Liver (tissue), 9 donors: ENCODE data around the gene CDH23. TPM values are rescaled to one million over a fixed set of nuclear protein-coding genes. Genes with fewer than 3 reads are reported as not detected.

Experiments used
- DNase-seq: peaks from one replicate; pipeline ENCODE4 v3.0.0-alpha.2; 2017; ENCODE audit warnings: low spot score
- H3K27ac ChIP-seq, 2 donors: one replicate each; pipeline ENCODE4 v1.7.0; 2013; ENCODE audit warnings: inconsistent platforms in 2 of 2, low read length in 2 of 2, control low read depth in 1 of 2, low read depth in 1 of 2, mild to moderate bottlenecking in 1 of 2
- H3K27me3 ChIP-seq, 4 donors: one replicate each; pipeline versions ENCODE4 v1.6.1 to v1.7.0; 2013; ENCODE audit warnings: low read length in 3 of 4, inconsistent platforms in 1 of 4, mild to moderate bottlenecking in 1 of 4, moderate library complexity in 1 of 4; ENCODE audit not compliant: control insufficient read depth in 4 of 4, insufficient read depth in 4 of 4
- H3K36me3 ChIP-seq, 4 donors: one replicate each; pipeline versions ENCODE4 v1.6.1 to v1.7.0; 2013; ENCODE audit warnings: low read length in 3 of 4, mild to moderate bottlenecking in 3 of 4, low read depth in 1 of 4, moderate library complexity in 1 of 4; ENCODE audit not compliant: control insufficient read depth in 4 of 4, insufficient read depth in 3 of 4
- H3K4me1 ChIP-seq, 4 donors: one replicate each; pipeline versions ENCODE4 v1.6.1 to v1.7.0; 2013; ENCODE audit warnings: low read length in 3 of 4, mild to moderate bottlenecking in 3 of 4, moderate library complexity in 1 of 4; ENCODE audit not compliant: control insufficient read depth in 4 of 4, insufficient read depth in 4 of 4
- H3K4me3 ChIP-seq, 3 donors: one replicate each; pipeline versions ENCODE4 v1.6.1 to v1.7.0; 2013; ENCODE audit warnings: low read length in 3 of 3, control low read depth in 1 of 3, low read depth in 1 of 3, mild to moderate bottlenecking in 1 of 3
- H3K9ac ChIP-seq, 2 donors: one replicate each; pipeline ENCODE4 v1.7.0; 2013; ENCODE audit warnings: low read length in 2 of 2, mild to moderate bottlenecking in 2 of 2, moderate library complexity in 2 of 2, control low read depth in 1 of 2, low read depth in 1 of 2
- H3K9me3 ChIP-seq, 4 donors: one replicate each; pipeline versions ENCODE4 v1.6.1 to v1.7.0; 2013; ENCODE audit warnings: low read length in 3 of 4; ENCODE audit not compliant: control insufficient read depth in 4 of 4
- EGR1 ChIP-seq, 2 donors: IDR thresholded peaks; 2 replicates each; pipeline ENCODE4 v1.6.1; 2016 to 2018; ENCODE audit warnings: antibody characterized with exemption in 2 of 2, low read depth in 2 of 2
- FOXA1 ChIP-seq: IDR thresholded peaks from 2 replicates; pipeline ENCODE4 v1.6.1; 2016; ENCODE audit warnings: antibody characterized with exemption
- FOXA2 ChIP-seq: IDR thresholded peaks from 2 replicates; pipeline ENCODE4 v1.6.1; 2016; ENCODE audit warnings: antibody characterized with exemption
- GABPA ChIP-seq, 2 donors: IDR thresholded peaks in 1 of 2; conservative IDR thresholded peaks in 1 of 2; 2 replicates each; pipeline ENCODE4 v1.6.1; 2016; ENCODE audit warnings: antibody characterized with exemption in 2 of 2, mild to moderate bottlenecking in 1 of 2, moderate library complexity in 1 of 2
- HNF4A ChIP-seq, 2 donors: conservative IDR thresholded peaks; 2 replicates each; pipeline ENCODE4 v1.6.1; 2016; ENCODE audit warnings: antibody characterized with exemption in 2 of 2, mild to moderate bottlenecking in 2 of 2
- HNF4G ChIP-seq: IDR thresholded peaks from 2 replicates; pipeline ENCODE4 v1.6.1; 2016; ENCODE audit warnings: antibody characterized with exemption
- JUND ChIP-seq, 2 donors: IDR thresholded peaks; 2 replicates each; pipeline ENCODE4 v1.6.1; 2016; ENCODE audit warnings: antibody characterized with exemption in 2 of 2
- NR2F2 ChIP-seq: IDR thresholded peaks from 2 replicates; pipeline ENCODE4 v1.6.1; 2016; ENCODE audit warnings: antibody characterized with exemption
- RAD21 ChIP-seq, 2 donors: IDR thresholded peaks; 2 replicates each; pipeline ENCODE4 v1.6.1; 2016; ENCODE audit warnings: antibody characterized with exemption in 2 of 2, mild to moderate bottlenecking in 2 of 2
- RXRA ChIP-seq, 2 donors: IDR thresholded peaks; 2 replicates each; pipeline ENCODE4 v1.6.1; 2017 to 2018; ENCODE audit warnings: antibody characterized with exemption in 2 of 2, mild to moderate bottlenecking in 1 of 2
- SP1 ChIP-seq: IDR thresholded peaks from 2 replicates; pipeline ENCODE4 v1.6.1; 2018; ENCODE audit warnings: antibody characterized with exemption, mild to moderate bottlenecking
- TAF1 ChIP-seq: conservative IDR thresholded peaks from 2 replicates; pipeline ENCODE4 v1.6.1; 2016; ENCODE audit warnings: antibody characterized with exemption, mild to moderate bottlenecking
- YY1 ChIP-seq: IDR thresholded peaks from 2 replicates; pipeline ENCODE4 v1.6.1; 2016; ENCODE audit warnings: antibody characterized with exemption, mild to moderate bottlenecking
- WGBS: extraction: QIAGEN DNeasy Blood & Tissue Kit; methylation state at CpG from one replicate; pipeline ENCODE4 v1.1.7; 2013; 5-methylcytosine and 5-hydroxymethylcytosine counted together
- polyA plus RNA-seq, 2 donors: library from polyadenylated mRNA; stranded (reverse) in 1 of 2; unstranded in 1 of 2; fragments of 200-250 nt in 1 of 2; fragments of >200 nt in 1 of 2; fragmentation: Nextera tagmentation in 1 of 2; extraction: Ambion mirVana in 1 of 2; gene quantifications; one replicate each; pipeline versions ENCODE4 v1.2.1 to v1.2.3, GENCODE V29; 2013 to 2015
- total RNA-seq, 2 donors: library from RNA; depleted of rRNA; stranded (reverse); fragments of >200 nt; gene quantifications; one replicate each; pipeline ENCODE4 v1.2.3, GENCODE V29; 2014
- TF ChIP-seq, protein P1 (sequence below): IDR thresholded peaks from 2 replicates; pipeline ENCODE4 v1.6.1; 2016; ENCODE audit warnings: antibody characterized with exemption
- TF ChIP-seq, protein P2 (sequence below): IDR thresholded peaks from 2 replicates; pipeline ENCODE4 v1.6.1; 2016; ENCODE audit warnings: antibody characterized with exemption, mild to moderate bottlenecking
- TF ChIP-seq, protein P3 (sequence below): IDR thresholded peaks from 2 replicates; pipeline ENCODE4 v1.6.1; 2016; ENCODE audit warnings: antibody characterized with exemption
- TF ChIP-seq, protein P4 (sequence below): fragments of 150-350 bp; IDR thresholded peaks from 2 replicates; pipeline ENCODE4 v1.5.1; 2017; ENCODE audit warnings: improper control_type of control experiment, low read depth, low read length; ENCODE audit not compliant: missing input control
- TF ChIP-seq, protein P5 (sequence below): IDR thresholded peaks from 2 replicates; pipeline ENCODE4 v1.6.1; 2016; ENCODE audit warnings: antibody characterized with exemption
- donor health status: healthy.
- donor health status: healthy.
- donor health status: healthy.
- donor health status: healthy.
- donor health status: healthy.

Gene CDH23
- total and polyA plus RNA-seq, 4 donors = 1.5 to 4.7 (median 3.4) TPM

DNA sequence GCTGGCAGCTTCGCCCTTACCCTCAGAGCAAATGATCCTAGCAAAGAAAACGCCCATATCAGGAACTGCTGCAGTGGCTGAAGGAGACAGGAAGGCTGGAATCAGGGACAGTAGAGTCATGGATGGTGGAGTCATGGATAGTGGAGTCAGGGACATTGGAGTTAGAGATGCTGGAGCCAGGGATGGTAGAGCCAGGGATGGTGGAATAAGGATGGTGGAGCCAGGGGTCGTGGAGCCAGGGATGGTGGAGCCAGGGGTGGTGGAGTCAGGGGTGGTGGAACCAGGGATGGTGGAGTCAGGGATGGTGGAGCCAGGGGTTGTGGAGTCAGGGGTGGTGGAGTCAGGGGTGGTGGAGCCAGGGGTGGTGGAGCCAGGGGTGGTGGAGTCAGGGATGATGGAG, 291.5 kb downstream of the CDH23 start:
- Histone ChIP-seq H3K27ac (no peak overlapping the region), H3K27me3 (no peaks in the 10 kb centered on the region), H3K4me3 (no peak overlapping the region), H3K9me3 (no peaks in the 10 kb centered on the region), H3K36me3 (peaks cover 0 to 8% (median 1%) of the 10 kb centered on the region in 4 donors), H3K9ac (no peak overlapping the region), H3K4me1 (no peaks in the 10 kb centered on the region)
- TF ChIP-seq FOXA1 (no peak), HNF4G (no peak), SP1 (no peak), YY1 (no peak), RAD21 (IDR thresholded peaks at IDR 0.05) (no peak), HNF4A (conservative IDR thresholded peaks at IDR 0.05) (no peak), JUND (IDR thresholded peaks at IDR 0.05) (no peak), EGR1 (IDR thresholded peaks at IDR 0.05; ENCODE audit: low read depth in 2 of 2) (no peak), TAF1 (no peak), NR2F2 (no peak), GABPA (IDR thresholded peaks at IDR 0.05 in 1 of 2, conservative IDR thresholded peaks at IDR 0.05 in 1 of 2) (no peak), FOXA2 (no peak)
- TF ChIP-seq, protein P1, sequence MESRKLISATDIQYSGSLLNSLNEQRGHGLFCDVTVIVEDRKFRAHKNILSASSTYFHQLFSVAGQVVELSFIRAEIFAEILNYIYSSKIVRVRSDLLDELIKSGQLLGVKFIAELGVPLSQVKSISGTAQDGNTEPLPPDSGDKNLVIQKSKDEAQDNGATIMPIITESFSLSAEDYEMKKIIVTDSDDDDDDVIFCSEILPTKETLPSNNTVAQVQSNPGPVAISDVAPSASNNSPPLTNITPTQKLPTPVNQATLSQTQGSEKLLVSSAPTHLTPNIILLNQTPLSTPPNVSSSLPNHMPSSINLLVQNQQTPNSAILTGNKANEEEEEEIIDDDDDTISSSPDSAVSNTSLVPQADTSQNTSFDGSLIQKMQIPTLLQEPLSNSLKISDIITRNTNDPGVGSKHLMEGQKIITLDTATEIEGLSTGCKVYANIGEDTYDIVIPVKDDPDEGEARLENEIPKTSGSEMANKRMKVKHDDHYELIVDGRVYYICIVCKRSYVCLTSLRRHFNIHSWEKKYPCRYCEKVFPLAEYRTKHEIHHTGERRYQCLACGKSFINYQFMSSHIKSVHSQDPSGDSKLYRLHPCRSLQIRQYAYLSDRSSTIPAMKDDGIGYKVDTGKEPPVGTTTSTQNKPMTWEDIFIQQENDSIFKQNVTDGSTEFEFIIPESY = no peak
- TF ChIP-seq, protein P2, sequence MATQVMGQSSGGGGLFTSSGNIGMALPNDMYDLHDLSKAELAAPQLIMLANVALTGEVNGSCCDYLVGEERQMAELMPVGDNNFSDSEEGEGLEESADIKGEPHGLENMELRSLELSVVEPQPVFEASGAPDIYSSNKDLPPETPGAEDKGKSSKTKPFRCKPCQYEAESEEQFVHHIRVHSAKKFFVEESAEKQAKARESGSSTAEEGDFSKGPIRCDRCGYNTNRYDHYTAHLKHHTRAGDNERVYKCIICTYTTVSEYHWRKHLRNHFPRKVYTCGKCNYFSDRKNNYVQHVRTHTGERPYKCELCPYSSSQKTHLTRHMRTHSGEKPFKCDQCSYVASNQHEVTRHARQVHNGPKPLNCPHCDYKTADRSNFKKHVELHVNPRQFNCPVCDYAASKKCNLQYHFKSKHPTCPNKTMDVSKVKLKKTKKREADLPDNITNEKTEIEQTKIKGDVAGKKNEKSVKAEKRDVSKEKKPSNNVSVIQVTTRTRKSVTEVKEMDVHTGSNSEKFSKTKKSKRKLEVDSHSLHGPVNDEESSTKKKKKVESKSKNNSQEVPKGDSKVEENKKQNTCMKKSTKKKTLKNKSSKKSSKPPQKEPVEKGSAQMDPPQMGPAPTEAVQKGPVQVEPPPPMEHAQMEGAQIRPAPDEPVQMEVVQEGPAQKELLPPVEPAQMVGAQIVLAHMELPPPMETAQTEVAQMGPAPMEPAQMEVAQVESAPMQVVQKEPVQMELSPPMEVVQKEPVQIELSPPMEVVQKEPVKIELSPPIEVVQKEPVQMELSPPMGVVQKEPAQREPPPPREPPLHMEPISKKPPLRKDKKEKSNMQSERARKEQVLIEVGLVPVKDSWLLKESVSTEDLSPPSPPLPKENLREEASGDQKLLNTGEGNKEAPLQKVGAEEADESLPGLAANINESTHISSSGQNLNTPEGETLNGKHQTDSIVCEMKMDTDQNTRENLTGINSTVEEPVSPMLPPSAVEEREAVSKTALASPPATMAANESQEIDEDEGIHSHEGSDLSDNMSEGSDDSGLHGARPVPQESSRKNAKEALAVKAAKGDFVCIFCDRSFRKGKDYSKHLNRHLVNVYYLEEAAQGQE = no peak
- TF ChIP-seq, protein P3, sequence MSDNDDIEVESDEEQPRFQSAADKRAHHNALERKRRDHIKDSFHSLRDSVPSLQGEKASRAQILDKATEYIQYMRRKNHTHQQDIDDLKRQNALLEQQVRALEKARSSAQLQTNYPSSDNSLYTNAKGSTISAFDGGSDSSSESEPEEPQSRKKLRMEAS = no peak
- TF ChIP-seq, protein P4, sequence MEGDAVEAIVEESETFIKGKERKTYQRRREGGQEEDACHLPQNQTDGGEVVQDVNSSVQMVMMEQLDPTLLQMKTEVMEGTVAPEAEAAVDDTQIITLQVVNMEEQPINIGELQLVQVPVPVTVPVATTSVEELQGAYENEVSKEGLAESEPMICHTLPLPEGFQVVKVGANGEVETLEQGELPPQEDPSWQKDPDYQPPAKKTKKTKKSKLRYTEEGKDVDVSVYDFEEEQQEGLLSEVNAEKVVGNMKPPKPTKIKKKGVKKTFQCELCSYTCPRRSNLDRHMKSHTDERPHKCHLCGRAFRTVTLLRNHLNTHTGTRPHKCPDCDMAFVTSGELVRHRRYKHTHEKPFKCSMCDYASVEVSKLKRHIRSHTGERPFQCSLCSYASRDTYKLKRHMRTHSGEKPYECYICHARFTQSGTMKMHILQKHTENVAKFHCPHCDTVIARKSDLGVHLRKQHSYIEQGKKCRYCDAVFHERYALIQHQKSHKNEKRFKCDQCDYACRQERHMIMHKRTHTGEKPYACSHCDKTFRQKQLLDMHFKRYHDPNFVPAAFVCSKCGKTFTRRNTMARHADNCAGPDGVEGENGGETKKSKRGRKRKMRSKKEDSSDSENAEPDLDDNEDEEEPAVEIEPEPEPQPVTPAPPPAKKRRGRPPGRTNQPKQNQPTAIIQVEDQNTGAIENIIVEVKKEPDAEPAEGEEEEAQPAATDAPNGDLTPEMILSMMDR = no peak
- 96% methylated on average over 3 of the region's 3 CpGs for WGBS
- no peak for DNase-seq

DNA sequence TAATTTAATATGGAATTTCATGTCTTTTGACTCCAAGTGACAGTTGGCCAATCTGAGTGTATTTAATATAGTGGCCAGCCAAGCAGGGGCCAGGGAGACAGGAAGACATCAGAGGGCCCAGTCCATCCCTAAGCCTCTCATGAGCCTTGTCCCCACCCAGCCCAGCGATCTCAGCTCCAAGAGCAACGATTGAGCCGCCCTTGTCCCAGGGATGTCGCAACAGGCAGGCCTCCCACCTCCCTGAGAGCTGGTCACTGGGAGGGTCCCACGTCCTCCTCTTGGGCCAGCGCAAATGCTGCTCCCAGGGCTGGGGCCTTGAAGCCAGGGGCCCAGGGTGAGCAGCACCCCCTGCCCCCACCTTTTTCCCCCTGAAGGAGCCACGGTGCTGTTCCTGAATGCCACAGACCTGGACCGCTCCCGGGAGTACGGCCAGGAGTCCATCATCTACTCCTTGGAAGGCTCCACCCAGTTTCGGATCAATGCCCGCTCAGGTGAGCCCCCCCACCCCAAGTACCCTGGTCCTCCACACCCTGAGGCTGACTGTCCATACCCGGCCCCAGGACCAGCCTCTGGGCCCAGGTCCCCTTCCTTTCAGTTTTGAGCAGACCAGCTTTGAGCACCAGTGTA, 293.5 kb downstream of the CDH23 start:
- H3K4me3 ChIP-seq = no peak overlapping the region
- H3K36me3 ChIP-seq = peaks cover 0 to 8% (median 1%) of the 10 kb centered on the region in 4 donors
- H3K9me3 ChIP-seq = no peaks in the 10 kb centered on the region
- TF ChIP-seq FOXA1 (no peak), JUND (IDR thresholded peaks at IDR 0.05) (no peak), RAD21 (IDR thresholded peaks at IDR 0.05) (no peak), RXRA (IDR thresholded peaks at IDR 0.05) (no peak), NR2F2 (no peak), HNF4G (no peak), EGR1 (IDR thresholded peaks at IDR 0.05; ENCODE audit: low read depth in 2 of 2) (no peak)
- TF ChIP-seq, protein P3 = no peak
- TF ChIP-seq, protein P5, sequence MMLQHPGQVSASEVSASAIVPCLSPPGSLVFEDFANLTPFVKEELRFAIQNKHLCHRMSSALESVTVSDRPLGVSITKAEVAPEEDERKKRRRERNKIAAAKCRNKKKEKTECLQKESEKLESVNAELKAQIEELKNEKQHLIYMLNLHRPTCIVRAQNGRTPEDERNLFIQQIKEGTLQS = no peak
- no peak for DNase-seq
- no peak overlapping the region for H3K27ac ChIP-seq
- no peaks in the 10 kb centered on the region for H3K27me3 ChIP-seq
- H3K4me1 ChIP-seq = no peaks in the 10 kb centered on the region
- H3K9ac ChIP-seq = no peak overlapping the region
- WGBS = 91% methylated on average over 13 of the region's 13 CpGs
